IMR-90 (cell line): ENCODE results near the gene PAX5. TPM values are rescaled to one million over a fixed set of nuclear protein-coding genes. Genes with fewer than 3 reads are reported as not detected.

Source experiments
- ATAC-seq: fragments of 200-7000 bp; cut with Tn5 transposase; 2 replicates; pipeline ENCODE4 v1.9.1; 2020; ENCODE audit warnings: low read depth, mild to moderate bottlenecking, moderate library complexity
- BruUV-seq: library from RNA; stranded (reverse); fragments of 400-500 nt; replicated peaks from 2 replicates; lab custom pipeline; 2021; lab: Mats Ljungman, UMichigan
- CTCF ChIA-PET: fragments of 300-600 bp; formaldehyde crosslinking; extraction: SDS; loops from one replicate; lab custom pipeline; 2021; ENCODE audit warnings: antibody characterized with exemption; lab: Yijun Ruan, JAX
- POLR2A ChIA-PET: fragments of 300-600 bp; sonication (Branson Sonifier 250); formaldehyde crosslinking; loops from one replicate; lab custom pipeline; 2022; ENCODE audit warnings: antibody characterized with exemption; ENCODE audit not compliant: unreplicated experiment; lab: Charles Lee
- DNase-seq: peaks from one replicate; pipeline ENCODE4 v3.0.0; 2013
- H2AFZ ChIP-seq: replicated peaks from 2 replicates; pipeline ENCODE3; 2013; ENCODE audit warnings: low read length, mild to moderate bottlenecking; ENCODE audit not compliant: poor library complexity
- H2AK5ac ChIP-seq: 2 replicates; pipeline ENCODE4 v1.6.1; 2013; ENCODE audit warnings: low read depth, low read length, inconsistent platforms
- H2AK9ac ChIP-seq: replicated peaks from 2 replicates; pipeline ENCODE3; 2013; ENCODE audit warnings: mild to moderate bottlenecking, low read depth, low read length, moderate library complexity; ENCODE audit not compliant: poor library complexity
- H2BK120ac ChIP-seq: 2 replicates; pipeline ENCODE4 v1.6.1; 2013; ENCODE audit warnings: low read depth, low read length, inconsistent platforms
- H2BK15ac ChIP-seq: 3 replicates; pipeline ENCODE4 v1.6.1; 2013; ENCODE audit warnings: low read depth, low read length, inconsistent platforms
- H2BK20ac ChIP-seq: 2 replicates; pipeline ENCODE4 v1.6.1; 2013; ENCODE audit warnings: low read depth, mild to moderate bottlenecking, inconsistent platforms, low read length, moderate library complexity
- H2BK5ac ChIP-seq: 2 replicates; pipeline ENCODE4 v1.6.1; 2013; ENCODE audit warnings: mild to moderate bottlenecking, low read depth, low read length, inconsistent platforms; ENCODE audit not compliant: poor library complexity, severe bottlenecking
- H3K14ac ChIP-seq: replicated peaks from 2 replicates; pipeline ENCODE4 v1.6.1; 2013; ENCODE audit warnings: low read depth, low read length, inconsistent platforms
- H3K18ac ChIP-seq: 2 replicates; pipeline ENCODE4 v1.6.1; 2013; ENCODE audit warnings: low read depth, low read length, control low read depth
- H3K23ac ChIP-seq: 2 replicates; pipeline ENCODE4 v1.6.1; 2013; ENCODE audit warnings: low read depth, low read length, inconsistent platforms
- H3K27ac ChIP-seq: 2 replicates; pipeline ENCODE4 v1.5.1; 2013; ENCODE audit warnings: mild to moderate bottlenecking, control low read depth, low read length; ENCODE audit not compliant: insufficient read depth
- H3K27me3 ChIP-seq: 2 replicates; pipeline ENCODE4 v1.6.1; 2013; ENCODE audit warnings: low read length; ENCODE audit not compliant: control insufficient read depth, insufficient read depth
- H3K36me3 ChIP-seq: 2 replicates; pipeline ENCODE4 v1.6.1; 2013; ENCODE audit warnings: low read length, mixed read lengths; ENCODE audit not compliant: control insufficient read depth, insufficient read depth
- H3K4ac ChIP-seq: 2 replicates; pipeline ENCODE4 v1.6.1; 2013; ENCODE audit warnings: low read depth, low read length, inconsistent platforms
- H3K4me1 ChIP-seq: 2 replicates; pipeline ENCODE4 v1.6.1; 2013; ENCODE audit warnings: low read length, mixed read lengths; ENCODE audit not compliant: control insufficient read depth, insufficient read depth
- H3K4me2 ChIP-seq: 2 replicates; pipeline ENCODE4 v1.6.1; 2013; ENCODE audit warnings: low read depth, mild to moderate bottlenecking, control low read depth, low read length, moderate library complexity
- H3K4me3 ChIP-seq: 2 replicates; pipeline ENCODE4 v1.5.1; 2013; ENCODE audit warnings: low read depth, mild to moderate bottlenecking, control low read depth, low read length, moderate library complexity; ENCODE audit not compliant: insufficient read depth
- H3K56ac ChIP-seq: 2 replicates; pipeline ENCODE4 v1.6.1; 2013; ENCODE audit warnings: low read length, inconsistent platforms; ENCODE audit not compliant: insufficient read depth; ENCODE audit errors: extremely low read depth
- H3K79me1 ChIP-seq, 2 experiments: 2 replicates each; pipeline ENCODE4 v1.6.1; 2013; ENCODE audit warnings: low read length in 2 of 2, inconsistent platforms in 1 of 2, low read depth in 1 of 2
- H3K9ac ChIP-seq: 2 replicates; pipeline ENCODE4 v1.6.1; 2013; ENCODE audit warnings: low read depth, low read length, control low read depth
- H3K9me1 ChIP-seq: 2 replicates; pipeline ENCODE4 v1.6.1; 2013; ENCODE audit warnings: low read length, inconsistent platforms; ENCODE audit not compliant: insufficient read depth
- H3K9me3 ChIP-seq: 2 replicates; pipeline ENCODE4 v1.6.1; 2013; ENCODE audit warnings: low read length; ENCODE audit not compliant: control insufficient read depth, insufficient read depth
- H4K20me1 ChIP-seq: 2 replicates; pipeline ENCODE4 v1.6.1; 2013; ENCODE audit warnings: low read length, inconsistent platforms; ENCODE audit not compliant: insufficient read depth
- H4K5ac ChIP-seq: 2 replicates; pipeline ENCODE4 v1.6.1; 2013; ENCODE audit warnings: mild to moderate bottlenecking, low read depth, low read length, control low read depth
- H4K8ac ChIP-seq, 2 experiments: 2 replicates each; pipeline ENCODE4 v1.6.1; 2013; ENCODE audit warnings: low read depth in 2 of 2, low read length in 2 of 2, control low read depth in 1 of 2, inconsistent platforms in 1 of 2
- H4K91ac ChIP-seq: 2 replicates; pipeline ENCODE4 v1.6.1; 2013; ENCODE audit warnings: low read depth, low read length, inconsistent platforms; ENCODE audit not compliant: insufficient read depth
- BHLHE40 ChIP-seq: fragments of 150-350 bp; IDR thresholded peaks from 2 replicates; pipeline ENCODE4 v1.6.1; 2016; ENCODE audit warnings: mild to moderate bottlenecking, low read depth, low read length
- CEBPB ChIP-seq: IDR thresholded peaks from 2 replicates; pipeline ENCODE4 v1.6.1; 2012; ENCODE audit warnings: low read depth, low read length, improper control_type of control experiment
- CHD1 ChIP-seq: IDR thresholded peaks from 2 replicates; pipeline ENCODE4 v1.6.1; 2012; ENCODE audit warnings: low read depth, low read length, improper control_type of control experiment
- CTCF ChIP-seq: conservative IDR thresholded peaks from 2 replicates; pipeline ENCODE4 v1.5.1; 2012; ENCODE audit warnings: mild to moderate bottlenecking, low read depth, low read length, improper control_type of control experiment
- ELK1 ChIP-seq: fragments of 150-350 bp; IDR thresholded peaks from 2 replicates; pipeline ENCODE4 v1.6.1; 2016; ENCODE audit warnings: low read depth, mild to moderate bottlenecking, low read length, moderate library complexity, borderline replicate concordance
- FOS ChIP-seq: fragments of 150-350 bp; IDR thresholded peaks from 2 replicates; pipeline ENCODE4 v1.6.1; 2016; ENCODE audit warnings: low read depth, low read length
- MAFK ChIP-seq: IDR thresholded peaks from 2 replicates; pipeline ENCODE4 v1.6.1; 2012; ENCODE audit warnings: low read depth, low read length, improper control_type of control experiment
- MAZ ChIP-seq: IDR thresholded peaks from 2 replicates; pipeline ENCODE4 v1.6.1; 2012; ENCODE audit warnings: low read depth, mild to moderate bottlenecking, low read length, improper control_type of control experiment, moderate library complexity, borderline replicate concordance
- MXI1 ChIP-seq: IDR thresholded peaks from 2 replicates; pipeline ENCODE4 v1.6.1; 2012; ENCODE audit warnings: low read depth, mild to moderate bottlenecking, low read length, moderate library complexity, borderline replicate concordance
- NFE2L2 ChIP-seq: fragments of 150-350 bp; IDR thresholded peaks from 2 replicates; pipeline ENCODE4 v1.6.1; 2016; ENCODE audit warnings: low read depth, mild to moderate bottlenecking, low read length
- POLR2A ChIP-seq: IDR thresholded peaks from 2 replicates; pipeline ENCODE4 v1.6.1; 2012; ENCODE audit warnings: mild to moderate bottlenecking, low read depth, low read length
- RAD21 ChIP-seq: IDR thresholded peaks from 2 replicates; pipeline ENCODE4 v1.6.1; 2012; ENCODE audit warnings: low read length, improper control_type of control experiment
- RCOR1 ChIP-seq: IDR thresholded peaks from 2 replicates; pipeline ENCODE4 v1.6.1; 2012; ENCODE audit warnings: mild to moderate bottlenecking, low read length, improper control_type of control experiment; ENCODE audit not compliant: insufficient replicate concordance
- RFX5 ChIP-seq: IDR thresholded peaks from 2 replicates; pipeline ENCODE4 v1.8.0; 2012; ENCODE audit warnings: low read depth, mild to moderate bottlenecking, low read length, moderate library complexity
- SMC3 ChIP-seq: fragments of 150-350 bp; IDR thresholded peaks from 2 replicates; pipeline ENCODE4 v1.6.1; 2016; ENCODE audit warnings: low read depth, mild to moderate bottlenecking, antibody characterized with exemption, low read length, moderate library complexity
- WGBS, 2 experiments: methylation state at CpG; one replicate each; pipeline versions ENCODE4 v1.1.5 to v1.1.7; 2013; ENCODE audit warnings: missing lambda C conversion rate in 2 of 2; ENCODE audit not compliant: insufficient read length in 1 of 2; ENCODE audit errors: extremely low coverage in 2 of 2; 5-methylcytosine and 5-hydroxymethylcytosine counted together
- dilution Hi-C: fragments of 300-500 bp; cut with HindIII; formaldehyde crosslinking; loops from one replicate; pipeline ENCODE4 v1.14.3; 2018; ENCODE audit warnings: low sequenced_read_pairs; ENCODE audit not compliant: unreplicated experiment
- in situ Hi-C: fragments of 300-500 bp; cut with MboI; formaldehyde crosslinking; loops from 3 replicates; pipeline ENCODE4 v1.14.3; 2019; ENCODE audit warnings: low sequenced_read_pairs, inconsistent platforms, mixed read lengths
- intact Hi-C: fragments of 100-400 bp; cut with micrococcal nuclease; formaldehyde crosslinking; loops from 2 replicates; pipeline ENCODE4 v1.10.0; 2022
- polyA plus RNA-seq, 3 experiments: library from polyadenylated mRNA; depleted of rRNA; stranded (reverse); fragments of >200 nt; gene quantifications; 2 replicates each; pipeline ENCODE4 v1.2.3, GENCODE V29; 2012; ENCODE audit warnings: low replicate concordance in 1 of 3
- total RNA-seq: library from RNA; depleted of rRNA; stranded (reverse); fragments of >200 nt; gene quantifications from 2 replicates; pipeline ENCODE4 v1.2.3, GENCODE V29; 2012
- TF ChIP-seq, protein P1 (sequence below): fragments of 150-350 bp; IDR thresholded peaks from 2 replicates; pipeline ENCODE4 v1.6.1; 2017; ENCODE audit warnings: mild to moderate bottlenecking, antibody characterized with exemption, low read length, low read depth

PAX5 gene
- total and polyA plus RNA-seq, 2 of the 4 experiments (the other 2 are of a cell fraction), result not detected

- Histone ChIP-seq H3K56ac (no peak overlapping the region), H4K8ac (no peak overlapping the region), H2BK5ac (no peak overlapping the region), H2AFZ (no peak overlapping the region), H2BK120ac (no peak overlapping the region), H4K91ac (no peak overlapping the region), H3K36me3 (no peaks in the 10 kb centered on the region), H3K18ac (no peak overlapping the region), H3K4ac (no peak overlapping the region), H3K4me2 (no peak overlapping the region), H3K23ac (no peak overlapping the region), H3K27me3 (peaks cover 58% of the 10 kb centered on the region), H3K9ac (no peak overlapping the region), H2BK15ac (no peak overlapping the region), H3K4me1 (no peaks in the 10 kb centered on the region), H4K20me1 (no peaks in the 10 kb centered on the region), H3K9me3 (no peaks in the 10 kb centered on the region), H3K14ac (no peak overlapping the region), H2AK5ac (no peak overlapping the region), H3K27ac (no peak overlapping the region), H4K5ac (no peak overlapping the region), H3K4me3 (no peak overlapping the region), H3K9me1 (no peaks in the 10 kb centered on the region), H2BK20ac (no peak overlapping the region), H3K79me1 (no peaks in the 10 kb centered on the region), H2AK9ac (no peak overlapping the region)
- dilution Hi-C loops (no loop called here), in situ Hi-C loops (loop anchor here (25.0 kb wide), 1 partner anchor 408 kb away; no protein-coding TSS in a partner anchor), intact Hi-C loops (loop anchor here (5.0 to 10.0 kb wide), 2 partner anchors 222 to 449 kb away; partner anchors contain the start of gene RNF38)
- ATAC-seq (no peak), DNase-seq (no peak)
- TF ChIP-seq POLR2A (no peak), MXI1 (no peak), BHLHE40 (no peak), MAZ (no peak), CTCF (no peak), RFX5 (no peak), RCOR1 (no peak), CEBPB (no peak), CHD1 (no peak), RAD21 (no peak), FOS (no peak), SMC3 (no peak), ELK1 (no peak), MAFK (no peak), NFE2L2 (no peak)
- TF ChIP-seq, protein P1, sequence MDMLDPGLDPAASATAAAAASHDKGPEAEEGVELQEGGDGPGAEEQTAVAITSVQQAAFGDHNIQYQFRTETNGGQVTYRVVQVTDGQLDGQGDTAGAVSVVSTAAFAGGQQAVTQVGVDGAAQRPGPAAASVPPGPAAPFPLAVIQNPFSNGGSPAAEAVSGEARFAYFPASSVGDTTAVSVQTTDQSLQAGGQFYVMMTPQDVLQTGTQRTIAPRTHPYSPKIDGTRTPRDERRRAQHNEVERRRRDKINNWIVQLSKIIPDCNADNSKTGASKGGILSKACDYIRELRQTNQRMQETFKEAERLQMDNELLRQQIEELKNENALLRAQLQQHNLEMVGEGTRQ, result no peak
- no CpG with 5 or more reads among the region's 13 CpGs for WGBS, 2 experiments
- CTCF ChIA-PET, result no interaction called here
- no TSS peak for BruUV-seq
- POLR2A ChIA-PET, result no interaction called here
Measured at GRCh38 chr9:36854034-36854433, 180.0 kb downstream of the PAX5 start.
